C1 segment of cervical spinal cord (tissue), 14 donors: ENCODE results near the gene PSMA3.

ENCODE experiments used
- DNase-seq, 14 donors: peaks; one replicate each; lab custom pipeline; 2025; lab: John Stamatoyannopoulos, UW

PSMA3 gene

DNA sequence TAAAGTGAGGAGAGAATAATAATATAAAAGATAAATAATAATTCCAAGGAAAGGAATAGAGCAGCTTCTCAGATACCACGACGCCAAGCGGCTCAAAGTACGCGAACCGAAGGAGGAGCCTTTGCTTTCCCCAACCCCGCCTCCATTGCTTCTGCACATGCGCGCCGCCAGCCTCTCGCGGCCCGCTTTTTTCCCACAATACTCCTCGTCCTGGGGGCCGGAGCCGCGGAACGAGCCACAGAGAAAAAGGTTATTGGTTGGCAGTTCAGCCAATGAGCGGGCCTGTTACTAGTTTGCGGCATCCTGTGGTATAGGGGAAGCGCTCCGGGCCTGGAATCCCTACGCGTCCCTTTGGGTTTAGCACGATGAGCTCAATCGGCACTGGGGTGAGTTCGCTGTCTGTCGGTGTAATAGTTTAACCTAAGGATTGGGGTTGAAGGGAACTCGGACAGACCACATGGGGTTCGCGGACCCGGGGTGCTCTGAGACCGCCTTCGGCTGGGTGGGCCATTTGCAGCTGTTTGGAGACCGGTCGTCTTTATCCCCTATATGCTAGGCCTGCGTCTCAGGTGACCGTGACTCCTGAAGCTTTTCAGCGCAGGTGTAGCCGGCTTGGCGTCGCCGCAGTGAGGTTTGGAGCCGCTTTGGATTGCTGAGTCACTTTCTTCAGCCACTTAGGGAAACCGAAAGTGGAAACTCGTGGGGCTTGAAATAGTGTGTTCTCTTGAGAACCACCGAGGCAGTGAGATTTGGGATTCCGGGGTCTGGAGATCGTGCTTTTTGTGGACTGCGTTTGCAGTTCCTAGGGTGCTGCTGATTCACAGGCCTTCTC is at the start of gene PSMA3:
Gene PSMA3 (plus strand): TSS at position 288 of the 832 bp plus-strand sequence. CDS start 78 bp downstream, at position 366.
- peak; percentile 79 to 99 (median 96) for DNase-seq

DNA sequence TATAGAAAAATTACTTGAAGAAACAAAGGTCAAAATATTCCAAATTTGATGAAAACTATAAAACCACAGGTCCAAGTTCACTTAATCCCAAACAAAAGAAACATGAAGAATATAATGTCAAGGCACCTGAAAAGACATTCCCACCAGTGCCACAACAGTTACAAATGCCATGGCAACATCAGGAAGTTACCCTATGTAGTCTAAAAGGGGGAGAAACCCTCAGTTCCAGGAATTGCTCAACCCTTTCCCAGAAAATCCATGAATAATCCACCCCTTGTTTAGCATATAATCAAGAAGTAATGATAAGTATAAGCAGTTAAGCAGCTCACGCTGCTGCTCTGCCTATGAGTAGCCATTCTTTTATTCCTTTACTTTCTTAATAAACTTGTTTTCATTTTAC is 48.4 kb upstream of the PSMA3 start:
- DNase-seq = no peak

GRCh38 chr14:58198086-58198485 is 46.6 kb upstream of the PSMA3 start:
- DNase-seq = no peak

- DNase-seq = peak; percentile 32 to 90 (median 80)
These were observed 44.7 kb upstream of the PSMA3 start, which contains the start of gene ACTR10 for GRCh38 chr14:58199726-58200479. Gene ACTR10, plus strand, starts transcription at chr14:58200149. Its CDS starts 69 bp downstream, at chr14:58200218.

DNA sequence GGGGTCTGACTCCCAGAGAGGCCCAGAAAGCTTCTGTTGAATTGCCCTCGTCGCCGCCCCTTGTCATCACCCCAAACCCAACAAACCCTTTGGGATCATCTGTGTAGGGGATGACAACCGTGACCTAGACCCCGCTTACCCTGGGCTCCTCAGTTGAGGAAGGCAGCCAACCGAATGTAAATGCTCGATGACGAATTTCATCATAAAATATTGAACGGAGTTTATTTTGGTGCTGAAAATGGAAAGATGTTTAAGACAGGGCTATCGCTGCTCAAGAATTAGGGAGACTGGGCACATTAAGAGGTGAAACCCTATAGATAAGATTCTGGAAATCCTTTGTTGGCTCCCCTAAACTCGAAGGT is 44.2 kb upstream of the PSMA3 start:
- DNase-seq = peak in 1 of 14 donors; percentile 79

DNA sequence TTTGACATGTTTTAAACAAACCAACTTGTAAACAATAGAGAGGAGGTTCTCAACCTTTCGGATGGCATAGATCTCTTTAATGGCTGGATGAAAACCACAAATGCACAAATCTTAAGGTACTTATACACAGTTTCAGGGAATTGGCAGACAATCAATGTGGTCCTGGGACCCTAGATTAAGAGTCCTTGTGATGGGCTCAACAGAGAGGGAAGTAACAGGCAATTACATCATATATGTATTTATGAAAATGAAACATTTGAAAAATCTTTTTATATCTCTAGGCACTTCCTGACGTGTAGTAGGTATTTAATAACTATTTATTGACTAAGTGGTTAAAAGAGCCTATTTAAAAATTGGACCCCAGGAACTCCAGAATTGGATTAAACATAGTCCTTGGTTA is 43.8 kb upstream of the PSMA3 start:
- no peak for DNase-seq

DNA sequence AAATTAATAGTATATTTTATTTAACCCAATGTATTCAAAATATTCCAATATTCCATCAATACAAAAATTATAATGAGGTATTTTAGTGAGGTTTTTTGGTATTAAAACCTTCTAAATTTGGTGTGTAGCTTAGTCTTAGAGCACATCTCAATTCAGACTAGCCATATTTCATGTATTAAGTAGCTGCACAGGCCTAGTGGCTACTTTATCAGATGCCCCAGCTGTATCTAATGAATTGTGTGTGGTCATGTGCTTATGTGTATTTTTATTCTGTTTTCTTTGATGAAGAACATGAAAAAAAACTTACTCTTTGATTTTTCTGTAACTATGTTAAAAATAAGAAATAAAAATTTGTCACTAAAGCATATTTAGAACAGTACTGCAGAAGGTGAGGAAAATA is 31.5 kb upstream of the PSMA3 start:
- DNase-seq = no peak

- DNase-seq = no peak
These were observed 29.3 kb upstream of the PSMA3 start for GRCh38 chr14:58215191-58215914.

- DNase-seq = no peak
These were observed 28.1 kb upstream of the PSMA3 start for GRCh38 chr14:58216544-58216943.

- DNase-seq = no peak
These were observed 17.4 kb upstream of the PSMA3 start for GRCh38 chr14:58227096-58227819.

- DNase-seq = peak in 6 of 14 donors; percentile 5 to 49 (median 14)
These were observed 6.1 kb upstream of the PSMA3 start for GRCh38 chr14:58238252-58239243.

- peak in 12 of 14 donors; percentile 21 to 69 (median 46) for DNase-seq
These were observed 5.1 kb upstream of the PSMA3 start for GRCh38 chr14:58239244-58240195.

DNA sequence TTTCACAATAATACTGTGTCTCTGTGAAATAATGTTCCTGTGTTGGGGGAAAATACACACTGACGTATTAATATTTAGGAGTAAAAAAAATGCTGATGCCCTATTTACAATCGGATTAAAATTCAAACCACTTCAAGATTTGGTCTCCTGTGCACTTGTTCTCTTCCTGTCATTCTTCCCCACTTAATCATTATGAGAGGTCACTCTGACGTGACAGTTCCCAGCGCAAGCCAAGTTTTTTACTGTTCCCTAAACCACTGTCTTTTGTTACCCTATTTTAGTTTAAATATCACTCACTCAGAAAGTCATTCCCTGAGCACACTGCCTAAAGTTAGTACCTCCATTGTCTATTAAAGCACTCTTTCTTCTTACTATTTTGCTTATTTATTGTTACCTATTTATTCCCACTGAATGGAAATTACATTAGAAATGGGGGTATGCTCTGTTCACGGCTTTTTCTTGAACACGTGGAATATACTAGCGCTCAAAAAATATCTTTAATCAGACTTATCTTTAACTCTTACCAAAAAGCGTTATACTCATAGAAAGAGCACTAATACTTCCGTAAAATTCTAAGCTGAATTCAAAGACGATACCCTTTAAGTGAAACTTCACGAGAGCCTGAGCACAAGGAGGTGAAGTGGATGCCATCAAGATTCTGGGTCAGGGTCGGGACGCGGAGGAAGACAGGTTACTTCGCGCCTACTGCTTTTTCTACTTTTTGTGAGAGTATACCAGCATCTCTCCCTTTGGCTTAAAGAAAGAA is 670 bp upstream of the PSMA3 start:
- DNase-seq = peak in 2 of 14 donors; percentile 8 to 50

DNA sequence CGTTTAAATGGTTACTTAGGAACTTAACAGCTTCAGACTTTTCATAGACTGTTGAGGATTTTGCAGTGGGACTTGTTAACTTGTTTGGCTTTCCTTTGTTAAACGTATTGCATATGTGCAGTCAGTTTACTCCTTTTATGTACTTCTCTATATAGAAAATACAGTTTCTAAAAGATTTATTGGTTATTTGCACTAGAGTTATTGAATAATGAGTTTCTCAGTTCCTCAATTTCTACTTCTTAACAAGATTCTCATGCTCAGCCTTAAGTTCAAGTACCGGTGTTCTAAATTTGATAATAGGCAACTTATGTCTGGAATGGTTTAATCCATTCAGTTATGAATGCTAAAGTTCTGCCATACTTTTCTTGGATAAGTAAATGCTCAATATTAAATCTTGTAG is 919 bp downstream of the PSMA3 start:
- no peak for DNase-seq

DNA sequence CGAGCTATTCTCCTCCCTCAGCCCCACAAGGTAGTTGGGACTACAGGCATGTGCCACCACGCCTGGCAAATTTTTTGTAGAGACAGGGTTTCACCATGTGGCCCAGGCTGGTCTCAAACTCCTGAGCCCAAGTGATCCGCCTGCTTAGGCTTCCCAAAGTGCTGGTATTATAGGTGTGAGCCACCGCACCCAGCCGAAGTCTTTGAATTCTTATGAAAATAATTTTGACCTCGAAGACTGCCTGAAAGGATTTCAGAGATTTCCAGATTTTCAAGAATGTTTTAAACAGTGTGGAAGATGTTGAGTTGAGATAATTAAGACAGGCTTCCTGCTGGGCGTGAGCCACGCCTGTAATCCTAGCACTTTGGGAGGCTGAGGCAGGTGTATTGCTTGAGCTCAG is 5.0 kb downstream of the PSMA3 start:
- DNase-seq = no peak

DNA sequence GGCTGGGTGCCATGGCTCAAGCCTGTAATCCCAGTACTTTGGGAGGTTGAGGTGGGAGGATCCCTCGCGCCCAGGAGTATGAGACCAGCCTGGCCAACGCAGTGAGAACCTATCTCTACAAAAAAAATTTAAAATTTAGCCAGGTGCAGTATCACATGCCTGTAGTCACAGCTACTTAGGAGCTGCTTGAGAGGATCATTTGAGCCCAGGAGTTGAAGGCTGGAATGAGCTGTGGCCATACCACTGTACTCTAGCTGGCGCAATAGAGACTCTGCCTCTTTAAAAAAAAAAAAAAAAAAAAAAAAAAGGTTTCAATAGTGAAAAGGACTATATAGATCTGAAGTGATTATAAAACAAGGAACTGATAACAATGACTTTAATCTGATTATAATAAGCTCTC is 13.5 kb downstream of the PSMA3 start:
- DNase-seq = no peak

- peak in 1 of 14 donors; percentile 24 for DNase-seq
These were observed 17.4 kb downstream of the PSMA3 start for GRCh38 chr14:58262005-58262404.

DNA sequence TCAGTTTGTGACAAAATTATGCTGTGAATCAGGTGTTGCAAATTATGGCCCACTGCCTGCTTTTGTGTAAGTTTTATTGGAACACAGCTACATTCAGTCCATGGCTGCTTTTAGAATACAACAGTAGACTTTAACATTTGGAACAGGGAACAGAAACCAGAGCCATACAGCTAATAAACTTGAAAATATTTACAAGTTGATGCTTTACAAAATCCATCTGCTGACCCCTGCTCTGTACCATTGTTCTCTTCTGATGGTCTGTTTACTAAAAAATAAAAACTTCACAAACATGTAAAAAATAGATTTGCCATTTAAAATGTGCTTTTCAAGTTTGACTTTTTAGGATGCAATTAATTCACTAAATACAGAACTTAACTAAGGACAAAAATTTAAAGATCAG is 20.8 kb downstream of the PSMA3 start:
- no peak for DNase-seq
